NOMO-1 treated with dmso at 0.1 percent for 144 hours (cell line): ENCODE results near the gene SPACA4.

ENCODE experiments used
- DNase-seq: peaks from one replicate; lab custom pipeline; 2025; ENCODE audit not compliant: unreplicated experiment; lab: John Stamatoyannopoulos, UW

Gene SPACA4

DNA sequence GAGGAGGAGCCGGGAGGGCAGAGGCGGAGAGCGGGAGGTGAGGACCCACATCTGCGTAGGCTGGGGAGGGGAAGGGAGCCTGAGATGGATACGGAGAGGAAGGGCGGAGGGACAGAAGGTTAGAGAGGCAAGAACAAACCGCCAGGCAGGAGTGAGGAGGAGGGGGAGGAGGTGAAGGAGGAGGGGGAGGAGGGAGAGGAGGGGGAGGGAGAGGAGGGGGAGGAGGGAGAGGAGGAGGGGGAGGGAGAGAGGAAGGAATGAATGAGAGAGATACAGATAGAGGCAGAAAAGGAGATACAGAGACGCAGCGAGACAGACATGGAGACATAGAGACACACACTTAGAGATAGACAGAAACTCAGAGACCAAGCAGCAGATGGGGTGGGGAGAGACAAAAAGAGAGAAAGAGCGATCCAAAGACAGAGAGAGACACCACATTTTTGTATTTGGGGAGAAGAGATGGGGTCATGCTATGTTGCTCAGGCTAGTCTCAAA lies 40.2 kb downstream of the SPACA4 start:
- no peak for DNase-seq

DNA sequence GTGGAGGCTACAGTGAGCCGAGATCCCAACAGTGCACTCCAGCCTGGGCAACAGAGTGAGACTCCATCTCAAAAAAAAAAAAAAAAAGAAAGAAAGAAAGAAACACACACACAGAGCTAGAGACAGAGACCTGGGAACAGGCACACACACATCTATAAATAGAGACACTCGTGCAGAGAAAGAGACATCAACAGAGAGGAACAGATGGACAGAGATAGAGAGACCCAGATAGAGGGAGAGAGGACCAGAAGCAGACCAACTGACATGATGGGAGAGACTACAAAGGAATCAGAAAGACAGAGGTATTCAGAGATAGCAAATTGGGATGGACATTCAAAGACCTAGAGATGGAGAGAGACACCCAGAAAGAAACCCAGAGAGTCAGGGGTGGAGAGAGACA lies 41.6 kb downstream of the SPACA4 start:
- no peak for DNase-seq

DNA sequence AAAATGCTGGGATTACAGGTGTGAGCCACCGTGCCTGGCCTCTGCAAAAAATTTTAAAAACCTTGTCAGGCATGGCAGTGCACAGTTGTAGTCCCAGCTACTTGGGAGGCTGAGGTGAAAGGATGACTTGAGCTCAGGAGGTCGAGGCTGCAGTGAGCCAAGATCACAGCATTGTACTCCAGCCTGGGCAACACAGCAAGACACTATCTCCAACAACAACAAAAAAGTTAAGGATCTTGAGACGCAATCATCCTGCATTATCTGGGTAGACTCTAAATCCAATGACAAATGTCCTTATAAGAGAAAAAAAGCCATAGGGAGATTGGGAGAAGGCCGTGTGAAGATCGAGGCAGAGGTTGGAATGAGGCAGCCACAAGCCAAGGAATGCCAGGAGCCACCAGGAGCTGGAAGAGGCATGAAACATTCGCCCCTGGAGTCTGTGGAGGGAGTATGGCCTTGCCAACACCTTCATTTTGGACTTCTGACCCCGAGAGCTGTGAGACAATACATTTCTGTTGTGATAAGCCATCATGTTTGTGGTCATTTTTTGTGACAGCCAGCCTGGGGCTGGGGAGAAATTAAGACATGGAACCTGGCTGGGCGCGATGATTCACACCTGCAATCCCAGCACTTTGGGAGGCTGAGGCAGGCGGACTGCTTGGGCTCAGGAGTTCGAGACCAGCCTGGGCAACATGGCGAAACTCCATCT lies 44.6 kb downstream of the SPACA4 start:
- DNase-seq = no peak

DNA sequence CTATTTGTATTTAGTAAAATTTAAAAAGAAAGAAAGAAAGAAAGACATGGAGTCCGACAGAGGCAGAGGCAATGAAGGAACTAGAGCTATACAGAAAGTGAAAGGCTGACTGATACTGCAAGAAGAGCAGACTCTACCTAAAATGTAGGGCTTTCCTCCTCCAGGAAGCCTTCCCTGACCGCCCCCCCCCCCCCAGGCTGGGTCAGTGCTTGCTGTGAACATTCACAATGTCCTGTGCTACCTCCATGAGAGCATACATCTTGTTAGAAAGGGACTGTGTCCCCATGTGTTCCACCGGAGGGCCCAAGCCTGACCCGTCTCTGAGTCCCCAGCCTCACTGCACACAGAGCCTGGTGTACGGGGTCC lies 45.1 kb downstream of the SPACA4 start:
- no peak for DNase-seq

DNA sequence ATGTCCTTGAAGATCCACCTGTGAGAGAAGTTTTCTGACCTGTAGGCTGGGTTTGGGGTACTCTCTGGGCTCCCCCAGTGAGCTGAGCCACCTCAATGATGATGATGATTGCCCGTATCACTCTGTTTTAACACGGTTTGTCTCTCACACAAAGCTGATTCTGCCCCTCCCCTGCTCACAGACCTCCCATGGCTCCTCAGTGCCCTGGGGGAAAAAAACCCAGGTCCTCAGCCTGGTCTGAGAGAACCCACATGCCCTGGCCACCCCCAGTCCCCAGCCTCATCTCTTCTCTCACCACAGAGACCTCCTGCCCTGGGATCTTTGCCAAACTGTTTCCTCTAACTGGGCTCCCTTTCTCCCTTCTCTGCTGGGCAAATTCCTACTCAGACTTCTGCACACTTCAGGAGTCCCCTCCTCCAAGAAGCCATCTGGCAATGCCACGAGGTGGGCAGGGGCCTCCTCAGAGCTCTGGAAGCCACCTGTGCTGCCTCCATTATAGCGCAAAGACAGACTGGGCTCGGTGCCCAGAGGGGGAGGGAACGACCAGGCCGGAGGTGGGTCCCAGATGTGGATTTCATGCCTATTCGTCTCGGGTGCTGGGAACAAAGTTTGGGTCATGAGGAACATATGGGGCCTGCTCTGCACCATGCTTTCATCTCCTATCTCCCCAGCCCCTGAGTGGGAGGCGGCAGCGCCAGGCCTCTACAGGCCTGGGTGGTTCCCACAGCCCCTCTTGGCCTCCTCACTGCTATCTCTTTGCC lies 47.9 kb downstream of the SPACA4 start:
- DNase-seq = no peak

DNA sequence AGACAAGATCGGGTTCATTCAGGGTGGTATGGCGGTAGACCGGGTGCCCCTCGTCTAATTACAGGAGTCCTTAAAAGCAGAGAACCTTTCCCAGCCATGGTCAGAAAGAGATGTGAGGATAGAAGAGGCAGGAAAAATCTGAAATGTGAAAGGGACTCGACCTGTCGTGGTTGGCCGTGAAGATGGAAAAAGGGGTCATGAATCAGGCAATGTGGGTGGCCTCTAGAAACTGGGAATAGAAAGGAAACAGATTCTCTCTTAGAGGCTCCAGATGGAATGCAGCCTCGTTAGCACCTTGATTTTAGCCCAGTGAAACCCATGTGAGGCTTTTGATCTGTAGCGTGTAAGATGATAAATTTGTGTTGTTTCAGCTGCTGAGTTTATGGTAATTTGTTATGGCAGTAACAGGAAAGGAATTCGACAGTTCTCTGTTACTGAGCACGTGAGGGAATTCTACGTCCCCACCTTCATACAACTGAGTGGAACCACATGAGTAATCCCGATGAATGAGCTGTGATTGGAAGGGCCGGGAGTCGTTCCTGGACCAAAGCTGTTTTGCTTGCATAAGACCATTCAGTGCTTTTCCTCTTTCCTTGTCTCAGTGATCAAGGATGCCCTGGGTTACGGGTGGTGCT lies 50.4 kb downstream of the SPACA4 start:
- no peak for DNase-seq
